Endothelial cell of umbilical vein (primary cell): Measurements from ENCODE around the gene SLC13A1. TPM values are rescaled to one million over a fixed set of nuclear protein-coding genes. Genes with fewer than 3 reads are reported as not detected.

ENCODE experiments used
- BruUV-seq: library from RNA; stranded (reverse); fragments of 400-500 nt; replicated peaks from 2 replicates; lab custom pipeline; 2021; lab: Mats Ljungman, UMichigan
- CTCF ChIA-PET: fragments of 300-600, 350-600 bp; sonication (Branson Sonifier 250); formaldehyde crosslinking; loops from one replicate; lab custom pipeline; 2021; ENCODE audit warnings: antibody characterized with exemption, inconsistent platforms; lab: Charles Lee
- POLR2A ChIA-PET: fragments of 300-600, 350-600 bp; sonication (Branson Sonifier 250); formaldehyde crosslinking; loops from one replicate; lab custom pipeline; 2021; ENCODE audit warnings: antibody characterized with exemption, inconsistent platforms; lab: Charles Lee
- DNase-seq: peaks from one replicate; pipeline ENCODE4 v3.0.0-alpha.2; 2011; ENCODE audit warnings: low read depth, low spot score
- FAIRE-seq: peaks from 2 replicates; lab custom pipeline; 2011; peaks lifted over from hg19 to GRCh38; lab: Jason Lieb, UNC
- H2AFZ ChIP-seq: 2 replicates; pipeline ENCODE4 v1.6.0; 2012; ENCODE audit warnings: low read depth, low read length, control low read depth, inconsistent platforms
- H3K27ac ChIP-seq: 2 replicates; pipeline ENCODE4 v1.5.1; 2011; ENCODE audit warnings: low read depth, mild to moderate bottlenecking, control low read depth, low read length, moderate library complexity; ENCODE audit not compliant: insufficient read depth
- H3K27me3 ChIP-seq, 2 experiments: 2 replicates each; pipeline versions ENCODE4 v1.6.0 to v1.6.1; 2011; ENCODE audit warnings: low read length in 2 of 2, mixed read lengths in 1 of 2; ENCODE audit not compliant: control insufficient read depth in 2 of 2, insufficient read depth in 2 of 2
- H3K36me3 ChIP-seq, 2 experiments: 2 replicates in 1 of 2; 3 replicates in 1 of 2; pipeline ENCODE4 v1.5.1; 2011; ENCODE audit warnings: low read length in 2 of 2, mild to moderate bottlenecking in 1 of 2, moderate library complexity in 1 of 2; ENCODE audit not compliant: control insufficient read depth in 2 of 2, insufficient read depth in 2 of 2; ENCODE audit errors: extremely low read depth in 1 of 2
- H3K4me1 ChIP-seq: 3 replicates; pipeline ENCODE4 v1.5.1; 2011; ENCODE audit warnings: mild to moderate bottlenecking, low read length; ENCODE audit not compliant: control insufficient read depth, insufficient read depth; ENCODE audit errors: extremely low read depth
- H3K4me2 ChIP-seq: 2 replicates; pipeline ENCODE4 v1.6.1; 2011; ENCODE audit warnings: low read length, control low read depth, mixed read lengths; ENCODE audit not compliant: insufficient read depth
- H3K4me3 ChIP-seq, 3 experiments: fragments of 200-600 bp in 1 of 3; sonication (generic), shearing (Covaris generic) in 1 of 3; replicated peaks in 1 of 3; 2 replicates each; pipeline ENCODE4 v1.5.1; 2011 to 2016; ENCODE audit warnings: control low read depth in 3 of 3, low read length in 3 of 3, mild to moderate bottlenecking in 2 of 3, inconsistent platforms in 1 of 3, low read depth in 1 of 3, moderate library complexity in 1 of 3; ENCODE audit not compliant: insufficient read depth in 1 of 3
- H3K79me2 ChIP-seq: 2 replicates; pipeline ENCODE4 v1.6.0; 2012; ENCODE audit warnings: low read length, inconsistent platforms; ENCODE audit not compliant: control insufficient read depth, insufficient read depth
- H3K9ac ChIP-seq: replicated peaks from 2 replicates; pipeline ENCODE3; 2011; ENCODE audit warnings: low read length, control low read depth; ENCODE audit not compliant: insufficient read depth; ENCODE audit errors: extremely low read depth
- H3K9me1 ChIP-seq: replicated peaks from 3 replicates; pipeline ENCODE4 v1.6.0; 2011; ENCODE audit warnings: mild to moderate bottlenecking, low read length; ENCODE audit not compliant: control insufficient read depth, insufficient read depth; ENCODE audit errors: extremely low read depth
- H3K9me3 ChIP-seq: replicated peaks from 2 replicates; pipeline ENCODE4 v1.5.1; 2012; ENCODE audit warnings: low read length, inconsistent platforms; ENCODE audit not compliant: control insufficient read depth, insufficient read depth
- H4K20me1 ChIP-seq: replicated peaks from 2 replicates; pipeline ENCODE3; 2011; ENCODE audit warnings: mild to moderate bottlenecking, low read length; ENCODE audit not compliant: control insufficient read depth, insufficient read depth; ENCODE audit errors: extremely low read depth
- CTCF ChIP-seq, 2 donors: IDR thresholded peaks; 1 replicate in 1 of 2; 2 replicates in 1 of 2; pipeline ENCODE4 v1.5.1; 2011; ENCODE audit warnings: low read length in 2 of 2, mild to moderate bottlenecking in 2 of 2, moderate library complexity in 2 of 2, control low read depth in 1 of 2, inconsistent platforms in 1 of 2, low read depth in 1 of 2; ENCODE audit not compliant: insufficient read depth in 1 of 2; ENCODE audit errors: extremely low read depth in 1 of 2
- FOS ChIP-seq: IDR thresholded peaks from 2 replicates; pipeline ENCODE4 v1.6.1; 2011; ENCODE audit warnings: mild to moderate bottlenecking, low read length, moderate library complexity, borderline replicate concordance; ENCODE audit not compliant: insufficient read depth
- JUN ChIP-seq: IDR thresholded peaks from 2 replicates; pipeline ENCODE4 v1.6.1; 2011; ENCODE audit warnings: borderline replicate concordance, low read depth; ENCODE audit not compliant: insufficient read length, insufficient read depth
- MAX ChIP-seq: IDR thresholded peaks from 2 replicates; pipeline ENCODE4 v1.6.1; 2011; ENCODE audit not compliant: insufficient read depth, insufficient read length
- dilution Hi-C: fragments of 300-500 bp; cut with MboI; formaldehyde crosslinking; loops from one replicate; pipeline ENCODE4 v1.15.0; 2019; ENCODE audit warnings: low sequenced_read_pairs; ENCODE audit not compliant: extremely low pct_ligation_motif_present
- intact Hi-C: fragments of 100-400 bp; cut with micrococcal nuclease; formaldehyde crosslinking; loops from one replicate; pipeline ENCODE4 v1.10.0; 2022
- polyA plus RNA-seq, 4 experiments: library from polyadenylated mRNA; depleted of rRNA in 3 of 4; stranded (reverse) in 3 of 4; unstranded in 1 of 4; fragments of >200 nt; gene quantifications; 2 replicates each; pipeline versions ENCODE4 v1.2.1 to v1.2.3, GENCODE V29; 2011 to 2012; ENCODE audit warnings: missing spikeins in 1 of 4
- total RNA-seq: library from RNA; stranded (reverse); gene quantifications from 2 replicates; pipeline ENCODE4 v1.2.3, GENCODE V29; 2021

SLC13A1 gene
- total and polyA plus RNA-seq, 2 donors (not counting 3 experiments of a cell fraction or from before 2014, with no cell fraction given), result not detected

GRCh38 chr7:123170333-123171246, 29.2 kb downstream of the SLC13A1 start:
- CTCF ChIA-PET, result no interaction called here
- POLR2A ChIA-PET, result no interaction called here
- no peak overlapping the region for H3K27ac ChIP-seq
- H3K79me2 ChIP-seq, result no peaks in the 10 kb centered on the region
- no peak overlapping the region for H3K9ac ChIP-seq
- H3K9me1 ChIP-seq, result no peaks in the 10 kb centered on the region
- H3K9me3 ChIP-seq, result no peaks in the 10 kb centered on the region
- no peak overlapping the region for H2AFZ ChIP-seq
- no peaks in the 10 kb centered on the region for H3K36me3 ChIP-seq
- no peak overlapping the region for H3K4me2 ChIP-seq
- no peak overlapping the region for H3K4me3 ChIP-seq
- no peaks in the 10 kb centered on the region for H3K4me1 ChIP-seq
- DNase-seq (no peak), FAIRE-seq (no peak)
- no TSS peak for BruUV-seq
- intact Hi-C loops (no loop called here), dilution Hi-C loops (no loop called here)
- no peaks in the 10 kb centered on the region for H3K27me3 ChIP-seq
- TF ChIP-seq CTCF (IDR thresholded peaks at IDR 0.05; ENCODE audit: extremely low read depth in 1 of 2, insufficient read depth in 1 of 2, low read depth in 1 of 2, low read length in 2 of 2) (no peak), JUN (no peak), FOS (no peak)
- no peaks in the 10 kb centered on the region for H4K20me1 ChIP-seq

- no peaks in the 10 kb centered on the region for H4K20me1 ChIP-seq
- intact Hi-C loops (no loop called here), dilution Hi-C loops (no loop called here)
- no peaks in the 10 kb centered on the region for H3K9me3 ChIP-seq
- H3K36me3 ChIP-seq, result no peaks in the 10 kb centered on the region
- no peak overlapping the region for H3K27ac ChIP-seq
- no peak overlapping the region for H2AFZ ChIP-seq
- ChIA-PET CTCF (no interaction called here), POLR2A (no interaction called here)
- no peaks in the 10 kb centered on the region for H3K27me3 ChIP-seq
- FAIRE-seq (no peak), DNase-seq (no peak)
- H3K9me1 ChIP-seq, result no peaks in the 10 kb centered on the region
- H3K4me1 ChIP-seq, result no peaks in the 10 kb centered on the region
- no TSS peak for BruUV-seq
- no peak overlapping the region for H3K4me2 ChIP-seq
- H3K79me2 ChIP-seq, result no peaks in the 10 kb centered on the region
- no peak overlapping the region for H3K9ac ChIP-seq
- H3K4me3 ChIP-seq, result no peak overlapping the region
- TF ChIP-seq MAX, result no peak
These were observed 30.7 kb downstream of the SLC13A1 start for GRCh38 chr7:123169065-123169464.
